Peyer's patch (tissue), 4 donors: ENCODE measurements around the gene ZNF516. TPM values are rescaled to one million over a fixed set of nuclear protein-coding genes. Genes with fewer than 3 reads are reported as not detected.

Source experiments
- DNase-seq, 3 donors: peaks; one replicate each; pipeline ENCODE4 v3.0.0-alpha.2; 2017 to 2019
- H3K27ac ChIP-seq, 4 donors: fragments of 200-600 bp; sonication (generic); one replicate each; pipeline ENCODE4 v1.5.1; 2016 to 2019
- H3K27me3 ChIP-seq, 2 donors: fragments of 200-600 bp; sonication (generic); one replicate each; pipeline ENCODE4 v1.5.1; 2019
- H3K36me3 ChIP-seq, 3 donors: fragments of 200-600 bp; sonication (generic); one replicate each; pipeline ENCODE4 v1.5.1; 2016 to 2019
- H3K4me1 ChIP-seq, 4 donors: fragments of 200-600 bp; sonication (generic); one replicate each; pipeline ENCODE4 v1.5.1; 2016 to 2019
- H3K4me3 ChIP-seq, 4 donors: fragments of 200-600 bp; sonication (generic); 1 replicate in 3 of 4; 2 replicates in 1 of 4; pipeline ENCODE4 v1.5.1; 2016 to 2019; ENCODE audit warnings: mild to moderate bottlenecking in 1 of 4
- H3K9me3 ChIP-seq, 4 donors: fragments of 200-600 bp; sonication (generic); one replicate each; pipeline ENCODE4 v1.5.1; 2016 to 2019; ENCODE audit warnings: mild to moderate bottlenecking in 1 of 4
- CTCF ChIP-seq, 6 experiments: fragments of 450-650 bp in 4 of 6; fragments of 200-600 bp in 2 of 6; sonication (generic) in 1 of 6; IDR thresholded peaks; one replicate each; pipeline ENCODE4 v1.5.1; 2017 to 2019; ENCODE audit warnings: antibody characterized with exemption in 6 of 6, mild to moderate bottlenecking in 3 of 6, moderate library complexity in 1 of 6
- POLR2A ChIP-seq, 2 donors: fragments of 450-650 bp; IDR thresholded peaks; one replicate each; pipeline ENCODE4 v1.5.1; 2017; ENCODE audit warnings: antibody characterized with exemption in 2 of 2, mild to moderate bottlenecking in 2 of 2, moderate library complexity in 2 of 2
- total RNA-seq, 4 donors: library from RNA; depleted of rRNA; stranded (reverse); fragments of >200 nt; gene quantifications; one replicate each; pipeline ENCODE4 v1.1.0, GENCODE V29; 2016

ZNF516 gene
- total RNA-seq, 4 donors from 2014 or later, result 19.8 to 39.6 (median 25.7) TPM

- DNase-seq, result no peak
- Histone ChIP-seq H3K4me3 (no peak overlapping the region), H3K27me3 (no peaks in the 10 kb centered on the region), H3K36me3 (no peaks in the 10 kb centered on the region), H3K9me3 (no peaks in the 10 kb centered on the region), H3K27ac (no peak overlapping the region), H3K4me1 (no peaks in the 10 kb centered on the region)
- TF ChIP-seq CTCF (IDR thresholded peaks at IDR 0.05) (no peak), POLR2A (IDR thresholded peaks at IDR 0.05) (no peak)
These were observed 4.7 kb upstream of the ZNF516 start for GRCh38 chr18:76499637-76500340.

DNA sequence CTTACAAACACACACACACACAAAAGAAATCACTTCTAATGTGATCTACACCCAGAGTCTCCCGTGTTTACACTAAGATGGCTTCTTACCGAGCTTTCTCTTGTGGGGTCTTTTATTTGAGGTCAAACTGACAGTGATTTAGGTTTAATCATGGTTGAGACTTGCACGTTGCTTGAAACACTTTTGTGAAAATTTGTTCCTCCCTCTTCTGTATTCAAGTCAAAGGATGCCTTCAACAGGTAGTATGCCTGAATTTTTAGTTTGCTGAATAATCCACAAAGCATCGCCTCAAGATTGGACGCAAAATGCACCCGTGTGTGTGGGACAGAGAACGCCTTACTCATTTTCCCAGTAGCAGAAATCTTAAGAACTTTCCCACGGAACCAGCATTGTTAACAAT, 4.0 kb upstream of the ZNF516 start:
- H3K9me3 ChIP-seq, result no peaks in the 10 kb centered on the region
- TF ChIP-seq CTCF (IDR thresholded peaks at IDR 0.05), result no peak
- H3K4me3 ChIP-seq, result no peak overlapping the region
- no peaks in the 10 kb centered on the region for H3K4me1 ChIP-seq
- no peak for DNase-seq
- no peaks in the 10 kb centered on the region for H3K27me3 ChIP-seq
- H3K27ac ChIP-seq, result no peak overlapping the region
- H3K36me3 ChIP-seq, result no peaks in the 10 kb centered on the region

DNA sequence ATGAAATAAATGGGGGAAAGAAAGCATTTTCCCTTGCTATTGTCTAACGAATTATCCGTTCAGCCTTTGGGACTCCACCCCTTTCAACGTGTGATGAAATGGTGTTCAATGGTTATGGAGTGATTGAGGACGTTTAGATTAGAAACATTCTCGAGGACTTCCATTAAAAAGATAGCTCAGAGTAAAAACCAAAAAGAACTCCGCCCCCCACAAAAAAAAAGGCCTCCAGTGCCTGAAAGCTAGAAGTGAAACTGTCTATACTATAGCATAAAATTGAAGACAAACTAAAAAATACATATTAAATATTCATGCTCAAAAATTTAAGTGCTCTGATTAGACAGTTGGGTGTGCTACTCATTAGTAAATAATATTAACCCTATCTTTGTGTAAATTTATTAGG, 3.0 kb upstream of the ZNF516 start:
- no peak for DNase-seq
- TF ChIP-seq CTCF (IDR thresholded peaks at IDR 0.05), result no peak
- TF ChIP-seq POLR2A (IDR thresholded peaks at IDR 0.05), result no peak
- Histone ChIP-seq H3K36me3 (no peaks in the 10 kb centered on the region), H3K9me3 (no peaks in the 10 kb centered on the region), H3K4me1 (no peaks in the 10 kb centered on the region), H3K4me3 (no peak overlapping the region), H3K27ac (no peak overlapping the region), H3K27me3 (no peaks in the 10 kb centered on the region)

DNA sequence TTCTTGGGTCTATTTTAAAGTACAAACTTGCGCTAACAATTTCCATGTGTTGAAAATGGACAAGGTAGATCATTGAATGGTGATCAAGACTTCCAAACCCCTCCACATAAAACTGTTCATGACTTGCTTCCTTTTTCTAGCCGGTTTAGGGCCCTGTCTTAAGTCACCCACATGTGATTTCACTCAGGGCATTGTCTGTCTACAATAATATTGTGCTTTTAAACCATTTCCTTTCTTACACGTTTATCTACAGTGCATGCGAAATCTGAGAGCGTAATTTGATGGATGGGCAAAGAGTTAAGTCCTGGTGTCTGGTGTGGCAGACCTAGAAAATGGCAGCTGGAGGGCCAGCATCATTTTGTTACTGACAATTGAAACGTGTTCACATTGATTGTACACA, 2.0 kb upstream of the ZNF516 start:
- H3K4me3 ChIP-seq, result no peak overlapping the region
- no peaks in the 10 kb centered on the region for H3K9me3 ChIP-seq
- H3K27ac ChIP-seq, result peak overlapping the region in 1 of 4 donors; percentile 91
- H3K36me3 ChIP-seq, result no peaks in the 10 kb centered on the region
- TF ChIP-seq CTCF (IDR thresholded peaks at IDR 0.05) (no peak), POLR2A (IDR thresholded peaks at IDR 0.05) (no peak)
- H3K4me1 ChIP-seq, result peaks cover 0 to 9% (median 1%) of the 10 kb centered on the region in 4 donors
- no peak for DNase-seq
- H3K27me3 ChIP-seq, result no peaks in the 10 kb centered on the region

GRCh38 chr18:76496194-76496890, 1.3 kb upstream of the ZNF516 start:
- no peaks in the 10 kb centered on the region for H3K9me3 ChIP-seq
- H3K27me3 ChIP-seq, result no peaks in the 10 kb centered on the region
- H3K4me3 ChIP-seq, result peak overlapping the region; percentile 41 to 94 (median 72)
- H3K27ac ChIP-seq, result peak overlapping the region; percentile 63 to 91 (median 74)
- H3K4me1 ChIP-seq, result peaks cover 0 to 16% (median 4%) of the 10 kb centered on the region in 4 donors
- no peak for TF ChIP-seq POLR2A (IDR thresholded peaks at IDR 0.05)
- TF ChIP-seq CTCF (IDR thresholded peaks at IDR 0.05), result no peak
- H3K36me3 ChIP-seq, result no peaks in the 10 kb centered on the region
- peak; percentile 33 to 74 (median 67) for DNase-seq
